ENCODE data around the gene SNAP25.

DNA sequence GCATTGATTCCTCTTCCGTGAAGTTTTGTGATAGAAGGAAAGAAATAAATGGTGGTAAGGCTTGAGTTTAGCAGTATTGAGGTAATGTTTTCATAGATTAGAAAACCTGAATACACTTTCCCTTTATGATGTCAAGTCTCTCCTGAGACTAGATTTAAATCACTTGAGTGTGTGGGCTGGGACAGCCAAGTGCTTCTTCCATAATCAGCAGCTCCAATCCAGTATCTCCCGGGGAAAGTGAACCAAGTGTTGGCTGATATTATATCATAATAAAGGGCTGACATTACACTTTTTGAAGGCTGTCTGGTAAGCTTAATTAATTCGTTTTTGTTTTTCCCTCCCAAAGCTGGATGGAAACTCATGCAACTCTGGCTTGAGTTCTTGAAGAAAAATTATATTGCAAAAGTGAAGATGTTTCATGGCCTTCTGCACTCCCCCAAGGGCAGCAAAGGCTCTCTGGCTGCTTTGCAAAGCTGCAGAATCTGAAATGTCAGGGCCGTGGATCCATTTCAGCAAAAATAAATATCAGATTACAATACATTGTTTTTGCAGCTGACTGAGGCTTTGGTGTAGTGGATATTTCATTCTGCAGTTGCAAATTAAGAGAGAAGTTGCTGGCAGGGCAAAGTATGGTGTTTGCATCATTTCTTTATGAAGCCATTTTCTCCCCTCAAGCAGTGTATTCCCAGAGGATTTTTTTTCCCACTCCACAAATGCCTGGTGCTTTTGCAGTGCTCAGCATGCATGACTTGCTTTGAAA is 114.2 kb downstream of the SNAP25 start:
- TF ChIP-seq, protein P1, sequence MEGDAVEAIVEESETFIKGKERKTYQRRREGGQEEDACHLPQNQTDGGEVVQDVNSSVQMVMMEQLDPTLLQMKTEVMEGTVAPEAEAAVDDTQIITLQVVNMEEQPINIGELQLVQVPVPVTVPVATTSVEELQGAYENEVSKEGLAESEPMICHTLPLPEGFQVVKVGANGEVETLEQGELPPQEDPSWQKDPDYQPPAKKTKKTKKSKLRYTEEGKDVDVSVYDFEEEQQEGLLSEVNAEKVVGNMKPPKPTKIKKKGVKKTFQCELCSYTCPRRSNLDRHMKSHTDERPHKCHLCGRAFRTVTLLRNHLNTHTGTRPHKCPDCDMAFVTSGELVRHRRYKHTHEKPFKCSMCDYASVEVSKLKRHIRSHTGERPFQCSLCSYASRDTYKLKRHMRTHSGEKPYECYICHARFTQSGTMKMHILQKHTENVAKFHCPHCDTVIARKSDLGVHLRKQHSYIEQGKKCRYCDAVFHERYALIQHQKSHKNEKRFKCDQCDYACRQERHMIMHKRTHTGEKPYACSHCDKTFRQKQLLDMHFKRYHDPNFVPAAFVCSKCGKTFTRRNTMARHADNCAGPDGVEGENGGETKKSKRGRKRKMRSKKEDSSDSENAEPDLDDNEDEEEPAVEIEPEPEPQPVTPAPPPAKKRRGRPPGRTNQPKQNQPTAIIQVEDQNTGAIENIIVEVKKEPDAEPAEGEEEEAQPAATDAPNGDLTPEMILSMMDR (conservative IDR thresholded peaks at IDR 0.05), result no peak
- no peak for TF ChIP-seq EZH2 (IDR thresholded peaks at IDR 0.05; ENCODE audit: low read depth)

Data from PC-9 (cell line).